Measurements from ENCODE around the gene JAM3. TPM values are rescaled to one million over a fixed set of nuclear protein-coding genes. Genes with fewer than 3 reads are reported as not detected.

Gene JAM3
- total and polyA plus RNA-seq, 2 donors (not counting 3 experiments of a cell fraction or from before 2014, with no cell fraction given), result 78.8 to 137 TPM

GRCh38 chr11:134027671-134028070 lies 41.2 kb upstream of the JAM3 start:
- H3K9ac ChIP-seq (replicated peaks; ENCODE audit: extremely low read depth, insufficient read depth, low read length), result no peak overlapping the region
- BruUV-seq (replicated peaks), result no TSS peak

More at GRCh38 chr11:134027671-134028070, 41.2 kb upstream of the JAM3 start:
- peaks cover 3 to 7% of the 10 kb centered on the region in 2 experiments for H3K27me3 ChIP-seq (ENCODE audit: control insufficient read depth in 2 of 2, insufficient read depth in 2 of 2, low read length in 2 of 2)
- no peaks in the 10 kb centered on the region for H3K4me1 ChIP-seq (ENCODE audit: control insufficient read depth, extremely low read depth, insufficient read depth, low read length)
- intact Hi-C loops (cut with micrococcal nuclease), result no loop called here
- TF ChIP-seq EZH2 (IDR thresholded peaks at IDR 0.05; ENCODE audit: borderline replicate concordance, low read depth, low read length, severe bottlenecking), result no peak
- no peak for TF ChIP-seq FOS (IDR thresholded peaks at IDR 0.05; ENCODE audit: borderline replicate concordance, insufficient read depth, low read length)
- no peak for TF ChIP-seq GATA2 (IDR thresholded peaks at IDR 0.05; ENCODE audit: insufficient read depth, insufficient read length, low read depth, low read length)
- TF ChIP-seq MYC (IDR thresholded peaks at IDR 0.05; ENCODE audit: low read depth, low read length), result no peak
- TF ChIP-seq MAX (IDR thresholded peaks at IDR 0.05; ENCODE audit: insufficient read depth, insufficient read length), result no peak
- TF ChIP-seq POLR2A (IDR thresholded peaks at IDR 0.05; ENCODE audit: low read depth, low read length), result no peak
- TF ChIP-seq CTCF (IDR thresholded peaks at IDR 0.05; ENCODE audit: extremely low read depth in 1 of 2, insufficient read depth in 1 of 2, low read depth in 1 of 2, low read length in 2 of 2), result no peak
- TF ChIP-seq JUN (IDR thresholded peaks at IDR 0.05; ENCODE audit: borderline replicate concordance, insufficient read depth, insufficient read length, low read depth), result no peak
- no peak for TF ChIP-seq POLR2AphosphoS5 (IDR thresholded peaks at IDR 0.05; ENCODE audit: insufficient read depth, low read depth, low read length)
- no peaks in the 10 kb centered on the region for H3K9me3 ChIP-seq (replicated peaks; ENCODE audit: control insufficient read depth, insufficient read depth, low read length)
- no peak overlapping the region for H3K27ac ChIP-seq (ENCODE audit: insufficient read depth, low read depth, low read length)
- H3K9me1 ChIP-seq (replicated peaks; ENCODE audit: control insufficient read depth, extremely low read depth, insufficient read depth, low read length), result no peaks in the 10 kb centered on the region
- H3K4me3 ChIP-seq (replicated peaks in 1 of 3; ENCODE audit: insufficient read depth in 1 of 3, low read depth in 1 of 3, low read length in 3 of 3), result no peak overlapping the region
- DNase-seq (ENCODE audit: low read depth, low spot score), result no peak
- ChIA-PET POLR2A (no interaction called here), CTCF (interaction anchor here (1.0 kb wide), 1 partner anchor 10 kb away, joined by 3 read pairs; no protein-coding TSS in a partner anchor)
- no peak overlapping the region for H3K4me2 ChIP-seq (ENCODE audit: insufficient read depth, low read length)
- no peak overlapping the region for H2AFZ ChIP-seq (ENCODE audit: low read depth, low read length)
- FAIRE-seq, result no peak
- no peaks in the 10 kb centered on the region for H4K20me1 ChIP-seq (replicated peaks; ENCODE audit: control insufficient read depth, extremely low read depth, insufficient read depth, low read length)
- H3K36me3 ChIP-seq (ENCODE audit: control insufficient read depth in 2 of 2, extremely low read depth in 1 of 2, insufficient read depth in 2 of 2, low read length in 2 of 2), result no peaks in the 10 kb centered on the region
- H3K79me2 ChIP-seq (ENCODE audit: control insufficient read depth, insufficient read depth, low read length), result no peaks in the 10 kb centered on the region
- dilution Hi-C loops (cut with MboI; ENCODE audit: extremely low pct_ligation_motif_present, low sequenced_read_pairs), result no loop called here
